GM21528 (cell line): ENCODE data around the gene RUBCN.

ENCODE experiments used
- ATAC-seq: cut with Tn5 transposase; IDR thresholded peaks from one replicate; pipeline ENCODE4 v1.9.1; 2021; ENCODE audit warnings: mild to moderate bottlenecking, moderate library complexity; ENCODE audit not compliant: unreplicated experiment, low FRiP score

RUBCN gene

GRCh38 chr3:197736491-197737318, at the start of gene RUBCN:
Gene RUBCN, minus strand, starts transcription at chr3:197736904. Its CDS starts 185 bp downstream, at chr3:197736719.
- ATAC-seq = peak; percentile 80

- no peak for ATAC-seq
Measured at GRCh38 chr3:197784019-197784585, 47.4 kb upstream of the RUBCN start.

GRCh38 chr3:197782230-197782629, 45.5 kb upstream of the RUBCN start:
- no peak for ATAC-seq

GRCh38 chr3:197775317-197775716, 38.6 kb upstream of the RUBCN start:
- no peak for ATAC-seq

GRCh38 chr3:197761784-197762183, 25.1 kb upstream of the RUBCN start:
- ATAC-seq = no peak

GRCh38 chr3:197758512-197758911, 21.8 kb upstream of the RUBCN start:
- ATAC-seq = no peak

GRCh38 chr3:197756704-197757103, 20.0 kb upstream of the RUBCN start:
- no peak for ATAC-seq

GRCh38 chr3:197753263-197753662, 16.6 kb upstream of the RUBCN start:
- ATAC-seq = no peak

- ATAC-seq = no peak
Measured at GRCh38 chr3:197752107-197752506, 15.4 kb upstream of the RUBCN start.

GRCh38 chr3:197750858-197751737, 14.4 kb upstream of the RUBCN start:
- no peak for ATAC-seq

- ATAC-seq = peak; percentile 39
Measured at GRCh38 chr3:197750396-197750831, 13.7 kb upstream of the RUBCN start.

- peak; percentile 80 for ATAC-seq
Measured at GRCh38 chr3:197749601-197750395, 13.1 kb upstream of the RUBCN start, which contains the start of gene FYTTD1. Gene FYTTD1, plus strand, starts transcription at chr3:197749883. Its CDS starts 89 bp downstream, at chr3:197749972.

GRCh38 chr3:197749315-197749600, 12.6 kb upstream of the RUBCN start:
- peak; percentile 45 for ATAC-seq

- no peak for ATAC-seq
Measured at GRCh38 chr3:197748597-197749314, 12.1 kb upstream of the RUBCN start.

GRCh38 chr3:197746801-197747237, 10.1 kb upstream of the RUBCN start:
- no peak for ATAC-seq

- ATAC-seq = no peak
Measured at GRCh38 chr3:197746209-197746608, 9.5 kb upstream of the RUBCN start.

- ATAC-seq = no peak
Measured at GRCh38 chr3:197742787-197743186, 6.1 kb upstream of the RUBCN start.

- no peak for ATAC-seq
Measured at GRCh38 chr3:197737749-197738462, 1.2 kb upstream of the RUBCN start.

GRCh38 chr3:197737319-197737649, 580 bp upstream of the RUBCN start:
- no peak for ATAC-seq
